Measurements from ENCODE around the gene RAB9A. TPM values are rescaled to one million over a fixed set of nuclear protein-coding genes. Genes with fewer than 3 reads are reported as not detected.

RAB9A gene
- 20.8 and 23.3 TPM in 2 replicates for total RNA-seq

GRCh38 chrX:13688958-13689740 lies at the start of gene RAB9A:
RAB9A (plus strand) TSS chrX:13689128; CDS start chrX:13708747, 19,619 bp downstream.

GRCh38 chrX:13652850-13653693 lies 35.9 kb upstream of the RAB9A start, which contains the start of gene TCEANC:
TCEANC (plus strand) TSS chrX:13653141; CDS start chrX:13662509, 9,368 bp downstream.

GRCh38 chrX:13734278-13735172 lies 45.6 kb downstream of the RAB9A start, which contains the start of the genes OFD1 and TRAPPC2:
OFD1 (plus strand) TSS chrX:13734748; CDS start chrX:13735072, 324 bp downstream.
TRAPPC2 (minus strand) TSS chrX:13734620; CDS start chrX:13719963, 14,657 bp downstream.

Other genes starting within 250 kb of the RAB9A start
- gene EGFL6, start 119.5 kb upstream of the RAB9A start, total RNA-seq, result not detected in 2 replicates
- gene TCEANC, start 36.0 kb upstream of the RAB9A start, total RNA-seq, result 0.65 and 1.4 TPM in 2 replicates
- 15.9 and 21.4 TPM in 2 replicates for gene TRAPPC2, start 45.5 kb downstream of the RAB9A start, total RNA-seq
- 6.2 and 8.4 TPM in 2 replicates for gene OFD1, start 45.6 kb downstream of the RAB9A start, total RNA-seq
- gene GPM6B, start 128.0 kb downstream of the RAB9A start, total RNA-seq, result 0.46 and 2.3 TPM in 2 replicates

Measured in epithelial cell of umbilical artery (primary cell).